Stomach (tissue), 9 donors: ENCODE results near the gene TNFAIP6. TPM values are rescaled to one million over a fixed set of nuclear protein-coding genes. Genes with fewer than 3 reads are reported as not detected.
A peak's percentile ranks its signal among the peaks of the same experiment; 100 is the strongest.

ENCODE experiments used
- DNase-seq, 2 donors: peaks; one replicate each; pipeline versions ENCODE4 v3.0.0 to v3.0.0-alpha.2; 2013 to 2019
- H3K27ac ChIP-seq, 5 donors: fragments of 200-600 bp in 4 of 5; sonication (generic) in 4 of 5; one replicate each; pipeline ENCODE4 v1.5.1; 2013 to 2019; ENCODE audit warnings: mild to moderate bottlenecking in 1 of 5, moderate library complexity in 1 of 5
- H3K27me3 ChIP-seq, 3 donors: fragments of 200-600 bp; sonication (generic); one replicate each; pipeline ENCODE4 v1.5.1; 2017 to 2019; ENCODE audit warnings: mixed run types in 1 of 3
- H3K36me3 ChIP-seq, 4 donors: fragments of 200-600 bp; sonication (generic); 1 replicate in 3 of 4; 2 replicates in 1 of 4; pipeline ENCODE4 v1.5.1; 2016 to 2019
- H3K4me1 ChIP-seq, 4 donors: fragments of 200-600 bp; sonication (generic); one replicate each; pipeline ENCODE4 v1.5.1; 2016 to 2019
- H3K4me3 ChIP-seq, 4 donors: fragments of 200-600 bp; sonication (generic) in 3 of 4; one replicate each; pipeline ENCODE4 v1.5.1; 2016 to 2019; ENCODE audit warnings: mild to moderate bottlenecking in 1 of 4
- H3K9me3 ChIP-seq, 4 donors: fragments of 200-600 bp; sonication (generic); one replicate each; pipeline ENCODE4 v1.5.1; 2016 to 2019
- CTCF ChIP-seq, 7 experiments: fragments of 450-650 bp in 4 of 7; fragments of 200-600 bp in 3 of 7; sonication (generic) in 3 of 7; IDR thresholded peaks; one replicate each; pipeline ENCODE4 v1.5.1; 2016 to 2019; ENCODE audit warnings: antibody characterized with exemption in 7 of 7, control low read depth in 2 of 7, mild to moderate bottlenecking in 1 of 7
- EP300 ChIP-seq: sonication (generic); formaldehyde crosslinking; IDR thresholded peaks from one replicate; pipeline ENCODE4 v1.6.1; 2017; ENCODE audit warnings: antibody characterized with exemption
- POLR2A ChIP-seq, 4 donors: fragments of 450-650 bp; IDR thresholded peaks; one replicate each; pipeline ENCODE4 v1.6.1; 2016; ENCODE audit warnings: antibody characterized with exemption in 4 of 4, control low read depth in 2 of 4, mild to moderate bottlenecking in 1 of 4, moderate library complexity in 1 of 4
- POLR2AphosphoS5 ChIP-seq, 3 donors: sonication (generic); formaldehyde crosslinking; IDR thresholded peaks; one replicate each; pipeline ENCODE4 v1.6.1; 2016; ENCODE audit warnings: antibody characterized with exemption in 3 of 3
- WGBS, 5 donors: extraction: QIAGEN DNeasy Blood & Tissue Kit in 3 of 5; methylation state at CpG; one replicate each; pipeline versions ENCODE4 v1.1.5 to v1.1.7; 2013 to 2018; 5-methylcytosine and 5-hydroxymethylcytosine counted together
- intact Hi-C: fragments of 100-400 bp; cut with DNase I; formaldehyde crosslinking; loops from one replicate; pipeline ENCODE4 v1.15.1; 2023; ENCODE audit warnings: low total_unique reads
- polyA plus RNA-seq, 3 donors: library from polyadenylated mRNA; stranded (reverse); fragments of 200-250 nt; gene quantifications; one replicate each; pipeline ENCODE4 v1.2.3, GENCODE V29; 2013
- total RNA-seq, 5 donors: library from RNA; depleted of rRNA; stranded (reverse); fragments of >200 nt; gene quantifications; one replicate each; pipeline versions ENCODE4 v1.1.0 to v1.2.3, GENCODE V29; 2014 to 2016
- donor health status: healthy with polysubstance abuse.
- donor health status: Bipolar disorder and iron deficiency.
- donor health status: healthy.

TNFAIP6 gene
- total and polyA plus RNA-seq, 8 donors = 0.73 to 10.5 (median 5.1) TPM; not detected in 2

GRCh38 chr2:151363709-151364108, 6.3 kb downstream of the TNFAIP6 start:
- Histone ChIP-seq H3K27me3 (no peaks in the 10 kb centered on the region), H3K36me3 (no peaks in the 10 kb centered on the region), H3K4me1 (no peaks in the 10 kb centered on the region), H3K27ac (peak overlapping the region in 2 of 5 donors; percentile 16 to 30), H3K4me3 (no peak overlapping the region), H3K9me3 (no peaks in the 10 kb centered on the region)
- DNase-seq = peak in 1 of 2 donors; percentile 54
- TF ChIP-seq EP300 (no peak), POLR2A (IDR thresholded peaks at IDR 0.05) (no peak), POLR2AphosphoS5 (IDR thresholded peaks at IDR 0.05) (no peak), CTCF (IDR thresholded peaks at IDR 0.05) (no peak)
- intact Hi-C loops = no loop called here
- 54 to 60% (median 58%) methylated on average over 8 of the region's 8 CpGs for WGBS, 5 donors

GRCh38 chr2:151367571-151367970, 10.2 kb downstream of the TNFAIP6 start:
- no peaks in the 10 kb centered on the region for H3K27me3 ChIP-seq
- no peaks in the 10 kb centered on the region for H3K9me3 ChIP-seq
- no peaks in the 10 kb centered on the region for H3K4me1 ChIP-seq
- no peak overlapping the region for H3K27ac ChIP-seq
- H3K4me3 ChIP-seq = no peak overlapping the region
- no peak for TF ChIP-seq POLR2A (IDR thresholded peaks at IDR 0.05)
- TF ChIP-seq POLR2AphosphoS5 (IDR thresholded peaks at IDR 0.05) = no peak
- TF ChIP-seq CTCF (IDR thresholded peaks at IDR 0.05) = no peak
- no peak for TF ChIP-seq EP300
- no peaks in the 10 kb centered on the region for H3K36me3 ChIP-seq
- intact Hi-C loops = no loop called here
- 86 to 96% (median 95%) methylated on average over 2 of the region's 2 CpGs for WGBS, 5 donors
- no peak for DNase-seq

- Histone ChIP-seq H3K27ac (no peak overlapping the region), H3K36me3 (no peaks in the 10 kb centered on the region), H3K4me3 (no peak overlapping the region), H3K9me3 (no peaks in the 10 kb centered on the region), H3K4me1 (no peaks in the 10 kb centered on the region), H3K27me3 (no peaks in the 10 kb centered on the region)
- intact Hi-C loops = no loop called here
- peak in 1 of 2 donors; percentile 29 for DNase-seq
- WGBS, 5 donors = 13 to 25% (median 18%) methylated on average over 3 of the region's 3 CpGs
- TF ChIP-seq POLR2AphosphoS5 (IDR thresholded peaks at IDR 0.05) (no peak), EP300 (no peak), POLR2A (IDR thresholded peaks at IDR 0.05) (no peak), CTCF (IDR thresholded peaks at IDR 0.05) (no peak)
Observed at GRCh38 chr2:151374436-151374835, 17.0 kb downstream of the TNFAIP6 start.

- H3K27me3 ChIP-seq = no peaks in the 10 kb centered on the region
- WGBS, 5 donors = 74 to 92% (median 83%) methylated on average over 4 of the region's 4 CpGs
Observed at GRCh38 chr2:151379169-151379568, 21.8 kb downstream of the TNFAIP6 start.

More at GRCh38 chr2:151379169-151379568, 21.8 kb downstream of the TNFAIP6 start:
- H3K4me1 ChIP-seq = no peaks in the 10 kb centered on the region
- TF ChIP-seq POLR2A (IDR thresholded peaks at IDR 0.05) (no peak), CTCF (IDR thresholded peaks at IDR 0.05) (no peak), EP300 (no peak), POLR2AphosphoS5 (IDR thresholded peaks at IDR 0.05) (no peak)
- H3K4me3 ChIP-seq = no peak overlapping the region
- no peaks in the 10 kb centered on the region for H3K9me3 ChIP-seq
- intact Hi-C loops = no loop called here
- DNase-seq = no peak
- no peak overlapping the region for H3K27ac ChIP-seq
- H3K36me3 ChIP-seq = no peaks in the 10 kb centered on the region
